Endothelial cell (in vitro differentiated cells): ENCODE measurements around the gene GSG1. TPM values are rescaled to one million over a fixed set of nuclear protein-coding genes. Genes with fewer than 3 reads are reported as not detected.
A peak's percentile ranks its signal among the peaks of the same experiment; 100 is the strongest.

Source experiments
- DNase-seq: peaks from one replicate; pipeline ENCODE4 v3.0.0; 2021; ENCODE audit warnings: low spot score
- H3K27ac Mint-ChIP-seq: one replicate; pipeline ENCODE4 v1.8.0; 2021; ENCODE audit warnings: mixed read lengths, inconsistent platforms; ENCODE audit not compliant: unreplicated experiment
- H3K27me3 Mint-ChIP-seq: one replicate; pipeline ENCODE4 v1.8.0; 2021; ENCODE audit warnings: mild to moderate bottlenecking, moderate library complexity, mixed read lengths, inconsistent platforms; ENCODE audit not compliant: unreplicated experiment
- H3K36me3 Mint-ChIP-seq: one replicate; pipeline ENCODE4 v1.8.0; 2021; ENCODE audit warnings: mild to moderate bottlenecking, low read depth, mixed read lengths, inconsistent platforms; ENCODE audit not compliant: unreplicated experiment
- H3K4me1 Mint-ChIP-seq: one replicate; pipeline ENCODE4 v1.8.0; 2021; ENCODE audit warnings: mild to moderate bottlenecking, mixed read lengths, inconsistent platforms; ENCODE audit not compliant: unreplicated experiment
- H3K4me3 Mint-ChIP-seq: one replicate; pipeline ENCODE4 v1.8.0; 2021; ENCODE audit warnings: mild to moderate bottlenecking, mixed read lengths, inconsistent platforms; ENCODE audit not compliant: unreplicated experiment
- H3K9me3 Mint-ChIP-seq: one replicate; pipeline ENCODE4 v1.8.0; 2021; ENCODE audit warnings: mixed read lengths, inconsistent platforms; ENCODE audit not compliant: unreplicated experiment
- CTCF ChIP-seq: fragments of 200-600 bp; sonication (generic); IDR thresholded peaks from one replicate; pipeline ENCODE4 v1.5.0; 2021; ENCODE audit warnings: antibody characterized with exemption; ENCODE audit not compliant: unreplicated experiment
- total RNA-seq: library from RNA; stranded (reverse); fragmentation: NEBNext Ultra II Directional; extraction: Animal tissue kit (Norgen Biotek cat#: 25700); gene quantifications from one replicate; pipeline ENCODE4 v1.2.1, GENCODE V29; 2021; ENCODE audit not compliant: unreplicated experiment

GSG1 gene
- total RNA-seq, 1 donor from 2014 or later: 0.46 TPM

DNA sequence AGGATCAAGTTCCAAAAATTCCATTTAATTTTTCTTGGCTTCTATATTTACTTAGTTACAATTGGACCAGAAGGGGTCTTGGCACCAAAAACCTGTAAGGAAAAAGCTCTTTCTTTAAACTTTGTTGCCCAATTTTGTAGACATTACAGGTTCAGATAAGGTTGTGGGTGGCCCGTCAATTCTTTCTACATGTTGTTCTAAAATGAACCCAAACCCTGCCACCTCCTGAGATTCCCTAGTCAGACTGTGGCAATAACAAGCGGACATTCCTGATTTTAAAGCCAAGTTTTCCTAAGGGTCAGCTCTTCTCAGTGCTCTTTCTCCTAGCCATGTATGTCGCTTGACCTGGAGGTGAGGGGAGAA, 45.0 kb upstream of the GSG1 start:
- no peaks in the 10 kb centered on the region for H3K36me3 Mint-ChIP-seq
- H3K4me1 Mint-ChIP-seq: peaks cover 36% of the 10 kb centered on the region
- H3K27ac Mint-ChIP-seq: no peak overlapping the region
- DNase-seq: no peak
- TF ChIP-seq CTCF: no peak
- H3K27me3 Mint-ChIP-seq: peaks cover 5% of the 10 kb centered on the region
- no peak overlapping the region for H3K4me3 Mint-ChIP-seq
- H3K9me3 Mint-ChIP-seq: no peaks in the 10 kb centered on the region

DNA sequence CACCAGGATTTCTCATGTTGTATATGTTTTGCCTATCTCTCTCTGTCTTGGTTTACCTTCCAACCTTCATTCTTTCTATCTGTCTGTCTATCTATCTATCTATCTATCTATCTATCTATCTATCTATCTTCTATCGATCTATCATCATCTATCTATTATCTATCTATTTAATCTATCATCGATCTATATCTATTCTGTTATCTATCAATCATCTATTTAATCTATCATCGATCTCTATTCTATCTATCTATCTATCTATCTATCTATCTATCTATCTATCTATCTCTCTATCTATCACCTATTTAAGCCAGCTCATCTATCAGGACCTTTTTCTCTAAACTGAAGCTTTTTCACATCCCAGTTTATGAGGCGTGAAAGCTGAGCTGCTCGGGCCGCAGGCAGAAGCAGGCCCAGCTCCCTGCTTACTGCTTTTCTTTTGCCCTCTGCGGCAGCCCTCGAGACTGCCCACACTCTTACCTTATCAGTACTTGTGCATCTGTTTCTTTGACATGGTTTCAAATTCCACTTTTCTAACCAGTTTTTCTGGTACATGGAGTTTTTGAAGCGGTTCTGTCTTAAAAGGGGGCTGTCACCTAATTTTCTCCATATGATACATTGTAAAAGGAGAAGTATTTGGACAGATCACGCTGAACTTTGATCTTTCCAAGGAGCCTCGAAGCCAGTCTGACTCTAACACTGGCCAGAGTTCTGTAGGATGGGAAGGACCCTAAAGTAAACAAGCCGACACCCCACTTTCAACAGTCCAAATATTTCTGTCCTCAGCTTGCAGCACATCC, 44.4 kb upstream of the GSG1 start:
- no peak overlapping the region for H3K27ac Mint-ChIP-seq
- no peak for TF ChIP-seq CTCF
- H3K4me1 Mint-ChIP-seq: peaks cover 35% of the 10 kb centered on the region
- H3K27me3 Mint-ChIP-seq: peaks cover 5% of the 10 kb centered on the region
- H3K36me3 Mint-ChIP-seq: no peaks in the 10 kb centered on the region
- no peak overlapping the region for H3K4me3 Mint-ChIP-seq
- DNase-seq: no peak
- no peaks in the 10 kb centered on the region for H3K9me3 Mint-ChIP-seq

GRCh38 chr12:13146336-13146938, 43.0 kb upstream of the GSG1 start:
- peaks cover 5% of the 10 kb centered on the region for H3K27me3 Mint-ChIP-seq
- H3K9me3 Mint-ChIP-seq: no peaks in the 10 kb centered on the region
- no peaks in the 10 kb centered on the region for H3K36me3 Mint-ChIP-seq
- no peak for DNase-seq
- H3K4me3 Mint-ChIP-seq: no peak overlapping the region
- TF ChIP-seq CTCF: no peak
- H3K4me1 Mint-ChIP-seq: peaks cover 43% of the 10 kb centered on the region
- peak overlapping the region; percentile 70 for H3K27ac Mint-ChIP-seq

DNA sequence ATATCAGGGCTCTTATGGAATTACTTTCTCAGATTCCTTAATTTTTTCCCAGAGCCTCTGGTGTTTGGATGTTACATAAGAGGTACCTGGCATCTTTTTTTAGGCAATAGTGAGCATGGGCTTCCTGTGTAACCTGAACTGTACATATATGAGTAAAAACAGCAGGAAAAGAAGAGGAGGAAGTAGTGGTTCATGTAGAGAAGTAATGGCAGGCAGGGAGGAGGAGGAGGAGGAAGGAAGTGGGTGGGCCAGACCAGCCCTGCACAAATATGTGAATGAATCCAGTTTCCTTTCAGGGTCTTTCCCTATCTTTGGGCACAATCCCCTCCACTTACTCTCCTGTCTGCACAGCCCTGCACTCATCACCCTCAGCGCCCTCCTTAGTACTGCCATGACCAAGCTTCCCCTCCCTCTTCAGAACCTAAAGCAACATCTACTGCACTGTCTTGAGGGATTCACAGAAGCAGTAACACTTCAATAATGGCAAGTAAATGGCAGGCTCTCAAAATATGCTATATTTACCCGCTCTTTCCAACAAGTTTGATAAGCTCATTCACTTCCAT, 40.9 kb upstream of the GSG1 start:
- no peak overlapping the region for H3K4me3 Mint-ChIP-seq
- peaks cover 43% of the 10 kb centered on the region for H3K4me1 Mint-ChIP-seq
- TF ChIP-seq CTCF: no peak
- H3K27ac Mint-ChIP-seq: peak overlapping the region; percentile 84
- no peaks in the 10 kb centered on the region for H3K36me3 Mint-ChIP-seq
- peaks cover 5% of the 10 kb centered on the region for H3K27me3 Mint-ChIP-seq
- no peak for DNase-seq
- no peaks in the 10 kb centered on the region for H3K9me3 Mint-ChIP-seq

GRCh38 chr12:13142747-13143146, 39.3 kb upstream of the GSG1 start:
- Mint-ChIP-seq H3K36me3 (no peaks in the 10 kb centered on the region), H3K27me3 (peaks cover 5% of the 10 kb centered on the region), H3K4me3 (peak overlapping the region; percentile 10), H3K9me3 (no peaks in the 10 kb centered on the region), H3K4me1 (peaks cover 43% of the 10 kb centered on the region), H3K27ac (peak overlapping the region; percentile 61)
- TF ChIP-seq CTCF: no peak
- DNase-seq: no peak
